HG02759 (cell line): ENCODE results near the gene RUNX3.

Experiments used
- ATAC-seq: cut with Tn5 transposase; IDR thresholded peaks from one replicate; pipeline ENCODE4 v1.9.1; 2021; ENCODE audit warnings: mild to moderate bottlenecking, moderate library complexity; ENCODE audit not compliant: unreplicated experiment

The RUNX3 gene

GRCh38 chr1:24931146-24931467, 1.0 kb upstream of the RUNX3 start:
- no peak for ATAC-seq

GRCh38 chr1:24929398-24930259, 447 bp downstream of the RUNX3 start:
- ATAC-seq, result peak; percentile 22

- ATAC-seq, result no peak
Observed at GRCh38 chr1:24928689-24929397, 1.2 kb downstream of the RUNX3 start.

GRCh38 chr1:24927988-24928688, 1.9 kb downstream of the RUNX3 start:
- ATAC-seq, result no peak

- no peak for ATAC-seq
Observed at GRCh38 chr1:24927473-24927872, 2.6 kb downstream of the RUNX3 start.

- ATAC-seq, result no peak
Observed at GRCh38 chr1:24926563-24927249, 3.4 kb downstream of the RUNX3 start.

GRCh38 chr1:24925963-24926362, 4.1 kb downstream of the RUNX3 start:
- ATAC-seq, result no peak

GRCh38 chr1:24925082-24925779, 4.8 kb downstream of the RUNX3 start:
- no peak for ATAC-seq

GRCh38 chr1:24923485-24924113, 6.5 kb downstream of the RUNX3 start:
- ATAC-seq, result no peak

GRCh38 chr1:24921938-24922662, 8.0 kb downstream of the RUNX3 start:
- ATAC-seq, result no peak

- ATAC-seq, result no peak
Observed at GRCh38 chr1:24921412-24921811, 8.7 kb downstream of the RUNX3 start.

GRCh38 chr1:24920533-24920925, 9.5 kb downstream of the RUNX3 start:
- ATAC-seq, result no peak

- ATAC-seq, result no peak
Observed at GRCh38 chr1:24919791-24920532, 10.1 kb downstream of the RUNX3 start.

- ATAC-seq, result no peak
Observed at GRCh38 chr1:24918995-24919605, 11.0 kb downstream of the RUNX3 start.

GRCh38 chr1:24918370-24918769, 11.7 kb downstream of the RUNX3 start:
- no peak for ATAC-seq

- ATAC-seq, result no peak
Observed at GRCh38 chr1:24917327-24918074, 12.6 kb downstream of the RUNX3 start.

GRCh38 chr1:24915816-24916602, 14.1 kb downstream of the RUNX3 start:
- peak; percentile 55 for ATAC-seq
